ENCODE data around the gene CUL9. TPM values are rescaled to one million over a fixed set of nuclear protein-coding genes. Genes with fewer than 3 reads are reported as not detected.

CUL9 gene
- total RNA-seq, 1 donor from 2014 or later, result 41.8 TPM

- Histone ChIP-seq H3K4me3 (no peak overlapping the region), H3K27ac (no peak overlapping the region), H3K27me3 (ENCODE audit: low read depth) (no peaks in the 10 kb centered on the region), H3K36me3 (no peaks in the 10 kb centered on the region), H3K4me1 (no peaks in the 10 kb centered on the region), H3K9me3 (no peaks in the 10 kb centered on the region)
- ATAC-seq (no peak), DNase-seq (no peak)
- TF ChIP-seq, protein P1, sequence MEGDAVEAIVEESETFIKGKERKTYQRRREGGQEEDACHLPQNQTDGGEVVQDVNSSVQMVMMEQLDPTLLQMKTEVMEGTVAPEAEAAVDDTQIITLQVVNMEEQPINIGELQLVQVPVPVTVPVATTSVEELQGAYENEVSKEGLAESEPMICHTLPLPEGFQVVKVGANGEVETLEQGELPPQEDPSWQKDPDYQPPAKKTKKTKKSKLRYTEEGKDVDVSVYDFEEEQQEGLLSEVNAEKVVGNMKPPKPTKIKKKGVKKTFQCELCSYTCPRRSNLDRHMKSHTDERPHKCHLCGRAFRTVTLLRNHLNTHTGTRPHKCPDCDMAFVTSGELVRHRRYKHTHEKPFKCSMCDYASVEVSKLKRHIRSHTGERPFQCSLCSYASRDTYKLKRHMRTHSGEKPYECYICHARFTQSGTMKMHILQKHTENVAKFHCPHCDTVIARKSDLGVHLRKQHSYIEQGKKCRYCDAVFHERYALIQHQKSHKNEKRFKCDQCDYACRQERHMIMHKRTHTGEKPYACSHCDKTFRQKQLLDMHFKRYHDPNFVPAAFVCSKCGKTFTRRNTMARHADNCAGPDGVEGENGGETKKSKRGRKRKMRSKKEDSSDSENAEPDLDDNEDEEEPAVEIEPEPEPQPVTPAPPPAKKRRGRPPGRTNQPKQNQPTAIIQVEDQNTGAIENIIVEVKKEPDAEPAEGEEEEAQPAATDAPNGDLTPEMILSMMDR (IDR thresholded peaks at IDR 0.05), result no peak
- intact Hi-C loops (cut with DNase I), result no loop called here
Measured at GRCh38 chr6:43258180-43258579, 76.2 kb downstream of the CUL9 start.

DNA sequence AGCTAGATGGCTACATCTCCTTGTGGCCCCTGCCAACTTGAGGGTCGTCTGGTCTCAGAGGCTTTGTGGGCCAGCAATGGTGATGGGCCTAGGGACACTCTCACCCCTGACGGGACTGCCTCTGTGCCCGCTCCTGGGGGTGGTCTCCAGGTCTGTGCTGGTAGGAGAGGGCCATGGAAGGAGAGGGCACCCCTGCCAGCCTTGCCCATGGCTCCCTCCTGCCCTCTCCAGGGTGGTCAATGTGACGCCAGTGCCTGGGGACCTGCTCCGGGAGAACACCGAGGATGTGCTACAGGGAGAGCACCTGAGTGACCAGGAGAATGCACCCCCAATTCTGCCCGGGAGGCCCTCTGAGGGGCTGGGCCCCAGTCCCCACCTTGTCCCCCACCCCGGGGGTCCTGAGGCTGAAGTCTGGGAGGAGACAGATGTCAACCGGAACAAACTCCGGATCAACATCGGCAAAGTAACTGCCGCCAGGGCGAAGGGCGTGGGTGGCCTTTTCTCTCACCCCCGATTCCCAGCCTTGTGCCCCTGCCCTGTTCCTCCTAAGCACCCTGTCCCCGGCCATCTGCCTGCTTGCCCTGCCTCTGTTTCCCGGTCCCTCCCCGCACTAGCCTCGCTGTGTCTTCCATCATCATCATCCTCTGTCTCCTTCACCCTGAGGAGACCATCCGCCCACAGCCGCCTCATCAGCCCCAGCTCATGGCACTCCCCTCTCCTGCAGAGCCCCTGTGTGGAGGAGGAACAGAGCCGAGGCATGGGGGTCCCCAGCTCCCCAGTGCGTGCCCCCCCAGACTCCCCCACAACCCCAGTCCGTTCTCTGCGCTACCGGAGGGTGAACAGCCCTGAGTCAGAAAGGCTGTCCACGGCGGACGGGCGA lies 77.1 kb downstream of the CUL9 start:
- intact Hi-C loops (cut with DNase I), result no loop called here
- Histone ChIP-seq H3K9me3 (no peaks in the 10 kb centered on the region), H3K36me3 (no peaks in the 10 kb centered on the region), H3K4me3 (no peak overlapping the region), H3K4me1 (no peaks in the 10 kb centered on the region), H3K27ac (no peak overlapping the region), H3K27me3 (ENCODE audit: low read depth) (no peaks in the 10 kb centered on the region)
- DNase-seq (no peak), ATAC-seq (no peak)
- TF ChIP-seq, protein P1 (IDR thresholded peaks at IDR 0.05), result no peak

- ATAC-seq, result no peak
- H3K27ac ChIP-seq, result no peak overlapping the region
- no peak for DNase-seq
- H3K36me3 ChIP-seq, result no peaks in the 10 kb centered on the region
- no peaks in the 10 kb centered on the region for H3K27me3 ChIP-seq (ENCODE audit: low read depth)
- intact Hi-C loops (cut with DNase I), result no loop called here
- H3K4me1 ChIP-seq, result no peaks in the 10 kb centered on the region
- TF ChIP-seq, protein P1 (IDR thresholded peaks at IDR 0.05), result no peak
- no peaks in the 10 kb centered on the region for H3K9me3 ChIP-seq
- no peak overlapping the region for H3K4me3 ChIP-seq
Measured at GRCh38 chr6:43260791-43261190, 78.8 kb downstream of the CUL9 start.

GRCh38 chr6:43261198-43261597 lies 79.2 kb downstream of the CUL9 start:
- TF ChIP-seq, protein P1 (IDR thresholded peaks at IDR 0.05), result no peak
- ATAC-seq, result no peak
- peak; percentile 2 for DNase-seq
- Histone ChIP-seq H3K27me3 (ENCODE audit: low read depth) (no peaks in the 10 kb centered on the region), H3K9me3 (no peaks in the 10 kb centered on the region), H3K36me3 (no peaks in the 10 kb centered on the region), H3K4me3 (no peak overlapping the region), H3K4me1 (no peaks in the 10 kb centered on the region), H3K27ac (no peak overlapping the region)
- intact Hi-C loops (cut with DNase I), result no loop called here

DNA sequence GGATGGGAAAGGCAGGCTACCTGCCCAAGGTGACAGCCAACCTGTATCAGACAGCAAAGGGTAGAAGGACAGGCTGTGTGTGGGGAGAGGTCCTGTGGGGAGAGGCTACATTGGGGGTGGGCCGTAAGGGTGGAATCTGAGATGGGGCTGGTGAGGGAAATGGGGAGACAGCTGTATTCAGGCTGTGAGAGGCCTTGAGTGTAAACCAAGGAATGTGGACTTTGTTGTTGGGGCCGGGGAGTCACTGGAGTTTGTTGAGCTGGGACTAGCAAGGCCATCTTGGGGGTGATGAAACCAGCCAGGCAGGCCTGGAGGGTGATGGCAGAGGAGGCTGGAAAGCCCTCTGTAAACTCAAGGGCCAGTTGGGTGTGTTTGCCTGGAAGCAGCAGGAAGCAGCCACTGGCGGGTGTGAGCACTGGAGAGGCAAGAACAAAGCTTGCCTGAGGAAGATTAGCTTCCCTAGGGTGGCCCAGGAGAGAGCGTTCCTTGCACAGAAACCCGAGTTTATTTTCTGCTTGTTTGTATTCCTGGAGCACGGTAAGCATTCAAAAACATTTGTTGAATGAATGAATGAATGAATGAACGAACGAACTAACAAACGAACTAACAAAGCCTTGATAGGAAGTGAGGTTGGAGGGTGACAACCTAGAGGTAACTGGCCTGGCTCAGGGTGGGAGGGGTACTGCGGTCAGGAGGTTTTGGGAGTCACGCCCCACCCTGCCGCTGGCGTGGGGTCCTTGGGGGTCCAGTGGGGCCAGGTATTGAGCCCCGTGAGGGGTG lies 80.2 kb downstream of the CUL9 start:
- ATAC-seq (no peak), DNase-seq (no peak)
- TF ChIP-seq, protein P1 (IDR thresholded peaks at IDR 0.05), result no peak
- intact Hi-C loops (cut with DNase I), result no loop called here
- no peaks in the 10 kb centered on the region for H3K27me3 ChIP-seq (ENCODE audit: low read depth)
- H3K4me1 ChIP-seq, result no peaks in the 10 kb centered on the region
- no peaks in the 10 kb centered on the region for H3K9me3 ChIP-seq
- H3K36me3 ChIP-seq, result no peaks in the 10 kb centered on the region
- H3K4me3 ChIP-seq, result no peak overlapping the region
- H3K27ac ChIP-seq, result no peak overlapping the region
